ENCODE measurements around the gene PPP1R3E. TPM values are rescaled to one million over a fixed set of nuclear protein-coding genes. Genes with fewer than 3 reads are reported as not detected.

PPP1R3E gene
- 10 to 100 TPM; 22.6 to 28.3 TPM for total RNA-seq

GRCh38 chr14:23302290-23303225 lies at the start of gene PPP1R3E:
Gene PPP1R3E, minus strand, starts transcription at chr14:23302859. Its CDS starts 283 bp downstream, at chr14:23302576.
- Mint-ChIP-seq H3K36me3 (ENCODE audit: low read depth) (peaks cover 14% of the 10 kb centered on the region), H3K9me3 (ENCODE audit: insufficient read depth) (no peaks in the 10 kb centered on the region), H3K27me3 (ENCODE audit: low read depth) (peaks cover 15% of the 10 kb centered on the region), H3K4me1 (ENCODE audit: low read depth) (peaks cover 37% of the 10 kb centered on the region), H3K27ac (peak within 1 kb of the TSS; percentile 99), H3K4me3 (peak within 1 kb of the TSS; percentile 94)
- ATAC-seq (peak; percentile 48), DNase-seq (peak; percentile 90)
- POLR2A ChIA-PET, result interaction anchor here (0.5 to 4.6 kb wide), 12 partner anchors 8 to 1832 kb away, joined by 3 to 115 read pairs (median 4); partner anchors contain the start of genes ACIN1, C14orf119, HOMEZ and PABPN1
- CTCF ChIA-PET, result interaction anchor here (0.7 to 6.9 kb wide), 10 partner anchors 10 to 234 kb away, joined by 3 to 75 read pairs (median 6); partner anchors contain the start of genes ACIN1, C14orf119, HOMEZ and PABPN1

GRCh38 chr14:23351681-23352505 lies 49.2 kb upstream of the PPP1R3E start:
- Mint-ChIP-seq H3K27me3 (ENCODE audit: low read depth) (peaks cover 44% of the 10 kb centered on the region), H3K36me3 (ENCODE audit: low read depth) (no peaks in the 10 kb centered on the region), H3K9me3 (ENCODE audit: insufficient read depth) (no peaks in the 10 kb centered on the region), H3K4me3 (no peak overlapping the region), H3K27ac (no peak overlapping the region), H3K4me1 (ENCODE audit: low read depth) (peaks cover 9% of the 10 kb centered on the region)
- DNase-seq (no peak), ATAC-seq (peak; percentile 20)
- CTCF ChIA-PET, result interaction anchor here (0.9 to 1.2 kb wide), 4 partner anchors 23 to 75 kb away, joined by 3 to 5 read pairs (median 3); no protein-coding TSS in a partner anchor
- POLR2A ChIA-PET, result no interaction called here

GRCh38 chr14:23349156-23349845 lies 46.6 kb upstream of the PPP1R3E start:
- CTCF ChIA-PET, result interaction anchor here (1.2 kb wide), 1 partner anchor 22 kb away, joined by 3 read pairs; no protein-coding TSS in a partner anchor
- Mint-ChIP-seq H3K4me1 (ENCODE audit: low read depth) (peaks cover 9% of the 10 kb centered on the region), H3K4me3 (no peak overlapping the region), H3K9me3 (ENCODE audit: insufficient read depth) (no peaks in the 10 kb centered on the region), H3K36me3 (ENCODE audit: low read depth) (no peaks in the 10 kb centered on the region), H3K27me3 (ENCODE audit: low read depth) (peaks cover 32% of the 10 kb centered on the region), H3K27ac (no peak overlapping the region)
- DNase-seq, result no peak
- no peak for ATAC-seq
- POLR2A ChIA-PET, result no interaction called here

- POLR2A ChIA-PET, result no interaction called here
- peaks cover 9% of the 10 kb centered on the region for H3K4me1 Mint-ChIP-seq (ENCODE audit: low read depth)
- no peak overlapping the region for H3K4me3 Mint-ChIP-seq
- ATAC-seq, result no peak
- peaks cover 24% of the 10 kb centered on the region for H3K27me3 Mint-ChIP-seq (ENCODE audit: low read depth)
- DNase-seq, result no peak
- no peak overlapping the region for H3K27ac Mint-ChIP-seq
- no peaks in the 10 kb centered on the region for H3K36me3 Mint-ChIP-seq (ENCODE audit: low read depth)
- no peaks in the 10 kb centered on the region for H3K9me3 Mint-ChIP-seq (ENCODE audit: insufficient read depth)
- CTCF ChIA-PET, result no interaction called here
Measured at GRCh38 chr14:23348297-23348655, 45.6 kb upstream of the PPP1R3E start.

- H3K4me3 Mint-ChIP-seq, result no peak overlapping the region
- POLR2A ChIA-PET, result no interaction called here
- CTCF ChIA-PET, result no interaction called here
- no peaks in the 10 kb centered on the region for H3K9me3 Mint-ChIP-seq (ENCODE audit: insufficient read depth)
- H3K4me1 Mint-ChIP-seq (ENCODE audit: low read depth), result peaks cover 4% of the 10 kb centered on the region
- ATAC-seq (no peak), DNase-seq (no peak)
- no peaks in the 10 kb centered on the region for H3K36me3 Mint-ChIP-seq (ENCODE audit: low read depth)
- H3K27ac Mint-ChIP-seq, result no peak overlapping the region
- peaks cover 18% of the 10 kb centered on the region for H3K27me3 Mint-ChIP-seq (ENCODE audit: low read depth)
Measured at GRCh38 chr14:23347406-23348296, 45.0 kb upstream of the PPP1R3E start.

GRCh38 chr14:23346693-23347405 lies 44.2 kb upstream of the PPP1R3E start:
- no peak overlapping the region for H3K4me3 Mint-ChIP-seq
- no peaks in the 10 kb centered on the region for H3K9me3 Mint-ChIP-seq (ENCODE audit: insufficient read depth)
- ATAC-seq (no peak), DNase-seq (no peak)
- ChIA-PET POLR2A (no interaction called here), CTCF (interaction anchor here (2.0 kb wide), 1 partner anchor 33 kb away, joined by 8 read pairs; no protein-coding TSS in a partner anchor)
- no peaks in the 10 kb centered on the region for H3K36me3 Mint-ChIP-seq (ENCODE audit: low read depth)
- peaks cover 4% of the 10 kb centered on the region for H3K4me1 Mint-ChIP-seq (ENCODE audit: low read depth)
- peaks cover 18% of the 10 kb centered on the region for H3K27me3 Mint-ChIP-seq (ENCODE audit: low read depth)
- H3K27ac Mint-ChIP-seq, result no peak overlapping the region

- Mint-ChIP-seq H3K27me3 (ENCODE audit: low read depth) (peaks cover 12% of the 10 kb centered on the region), H3K4me1 (ENCODE audit: low read depth) (peaks cover 1% of the 10 kb centered on the region), H3K27ac (no peak overlapping the region), H3K4me3 (no peak overlapping the region), H3K9me3 (ENCODE audit: insufficient read depth) (no peaks in the 10 kb centered on the region), H3K36me3 (ENCODE audit: low read depth) (no peaks in the 10 kb centered on the region)
- POLR2A ChIA-PET, result no interaction called here
- CTCF ChIA-PET, result interaction anchor here (1.0 to 2.0 kb wide), 2 partner anchors 19 to 34 kb away, joined by 4 to 8 read pairs; no protein-coding TSS in a partner anchor
- no peak for ATAC-seq
- DNase-seq, result no peak
Measured at GRCh38 chr14:23345987-23346692, 43.5 kb upstream of the PPP1R3E start.

- POLR2A ChIA-PET, result interaction anchor here (0.7 kb wide), 1 partner anchor 10 kb away, joined by 3 read pairs; no protein-coding TSS in a partner anchor
- no peak overlapping the region for H3K27ac Mint-ChIP-seq
- peaks cover 6% of the 10 kb centered on the region for H3K27me3 Mint-ChIP-seq (ENCODE audit: low read depth)
- CTCF ChIA-PET, result interaction anchor here (2.5 kb wide), 1 partner anchor 36 kb away, joined by 12 read pairs; no protein-coding TSS in a partner anchor
- ATAC-seq (no peak), DNase-seq (no peak)
- peaks cover 2% of the 10 kb centered on the region for H3K36me3 Mint-ChIP-seq (ENCODE audit: low read depth)
- peaks cover 4% of the 10 kb centered on the region for H3K9me3 Mint-ChIP-seq (ENCODE audit: insufficient read depth)
- no peaks in the 10 kb centered on the region for H3K4me1 Mint-ChIP-seq (ENCODE audit: low read depth)
- H3K4me3 Mint-ChIP-seq, result no peak overlapping the region
Measured at GRCh38 chr14:23344481-23344880, 41.8 kb upstream of the PPP1R3E start.

GRCh38 chr14:23339506-23340268 lies 37.0 kb upstream of the PPP1R3E start:
- Mint-ChIP-seq H3K9me3 (ENCODE audit: insufficient read depth) (peaks cover 4% of the 10 kb centered on the region), H3K27ac (no peak overlapping the region), H3K27me3 (ENCODE audit: low read depth) (peaks cover 28% of the 10 kb centered on the region), H3K36me3 (ENCODE audit: low read depth) (peaks cover 5% of the 10 kb centered on the region), H3K4me3 (no peak overlapping the region), H3K4me1 (ENCODE audit: low read depth) (no peaks in the 10 kb centered on the region)
- ChIA-PET CTCF (interaction anchor here (1.6 kb wide), 1 partner anchor 40 kb away, joined by 9 read pairs; no protein-coding TSS in a partner anchor), POLR2A (no interaction called here)
- DNase-seq (no peak), ATAC-seq (no peak)
